Activated T-cell treated with anti-CD3 and anti-CD28 coated beads, Interleukin-2, amount 50 U/mL, for 1 hour (primary cell): ENCODE measurements around the gene ELP2.
"Not testable (repeated sequence)": the region's sequence is repeated elsewhere in the genome, so short reads cannot be mapped to it uniquely, and the experiment has no call there.

Source experiments
- DNase-seq: peaks from one replicate; pipeline ENCODE4 v3.0.0-alpha.2; 2020

The ELP2 gene, protein sequence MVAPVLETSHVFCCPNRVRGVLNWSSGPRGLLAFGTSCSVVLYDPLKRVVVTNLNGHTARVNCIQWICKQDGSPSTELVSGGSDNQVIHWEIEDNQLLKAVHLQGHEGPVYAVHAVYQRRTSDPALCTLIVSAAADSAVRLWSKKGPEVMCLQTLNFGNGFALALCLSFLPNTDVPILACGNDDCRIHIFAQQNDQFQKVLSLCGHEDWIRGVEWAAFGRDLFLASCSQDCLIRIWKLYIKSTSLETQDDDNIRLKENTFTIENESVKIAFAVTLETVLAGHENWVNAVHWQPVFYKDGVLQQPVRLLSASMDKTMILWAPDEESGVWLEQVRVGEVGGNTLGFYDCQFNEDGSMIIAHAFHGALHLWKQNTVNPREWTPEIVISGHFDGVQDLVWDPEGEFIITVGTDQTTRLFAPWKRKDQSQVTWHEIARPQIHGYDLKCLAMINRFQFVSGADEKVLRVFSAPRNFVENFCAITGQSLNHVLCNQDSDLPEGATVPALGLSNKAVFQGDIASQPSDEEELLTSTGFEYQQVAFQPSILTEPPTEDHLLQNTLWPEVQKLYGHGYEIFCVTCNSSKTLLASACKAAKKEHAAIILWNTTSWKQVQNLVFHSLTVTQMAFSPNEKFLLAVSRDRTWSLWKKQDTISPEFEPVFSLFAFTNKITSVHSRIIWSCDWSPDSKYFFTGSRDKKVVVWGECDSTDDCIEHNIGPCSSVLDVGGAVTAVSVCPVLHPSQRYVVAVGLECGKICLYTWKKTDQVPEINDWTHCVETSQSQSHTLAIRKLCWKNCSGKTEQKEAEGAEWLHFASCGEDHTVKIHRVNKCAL

DNA sequence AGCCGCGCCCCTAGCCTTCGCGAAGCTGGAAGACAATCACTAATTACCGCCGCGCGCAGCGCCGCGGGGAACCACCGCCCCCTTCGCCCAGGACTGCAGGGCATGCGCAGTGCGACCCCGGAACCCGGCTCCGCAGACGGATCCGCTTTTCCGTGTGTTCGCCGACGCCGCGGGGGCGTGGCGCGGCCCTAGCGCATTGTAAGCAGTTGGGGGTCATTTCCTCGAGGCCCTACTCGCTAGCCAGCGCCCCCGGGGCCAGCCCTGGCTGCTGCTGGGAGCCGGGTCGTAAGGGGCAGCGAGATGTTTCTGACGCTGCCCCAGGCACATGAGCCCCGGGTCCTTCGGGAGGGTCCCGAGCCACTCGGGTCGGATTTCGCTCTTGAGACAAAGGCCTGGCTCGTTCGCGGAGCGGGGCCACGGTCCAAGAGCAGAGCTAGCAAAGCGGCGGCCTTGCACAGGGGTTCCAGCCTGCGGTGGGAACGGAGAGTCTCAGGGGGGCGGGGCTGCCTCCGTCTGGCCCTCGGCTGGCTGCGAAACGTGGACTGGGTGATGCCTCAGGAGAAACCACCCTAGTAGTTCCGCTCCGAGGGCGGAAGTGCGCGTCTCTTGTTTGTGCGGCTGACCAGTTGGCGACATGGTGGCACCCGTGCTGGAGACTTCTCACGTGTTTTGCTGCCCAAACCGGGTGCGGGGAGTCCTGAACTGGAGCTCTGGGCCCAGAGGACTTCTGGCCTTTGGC is at the start of gene ELP2, which contains the start of gene SLC39A6:
Gene ELP2, plus strand, starts transcription at position 600 of the 739 bp plus-strand sequence. Its CDS starts 35 bp downstream, at position 635.
Gene SLC39A6, minus strand, starts transcription at position 41 of the 739 bp plus-strand sequence. CDS start 2,333 bp downstream, outside the sequence.
- DNase-seq: peak; percentile 97

DNA sequence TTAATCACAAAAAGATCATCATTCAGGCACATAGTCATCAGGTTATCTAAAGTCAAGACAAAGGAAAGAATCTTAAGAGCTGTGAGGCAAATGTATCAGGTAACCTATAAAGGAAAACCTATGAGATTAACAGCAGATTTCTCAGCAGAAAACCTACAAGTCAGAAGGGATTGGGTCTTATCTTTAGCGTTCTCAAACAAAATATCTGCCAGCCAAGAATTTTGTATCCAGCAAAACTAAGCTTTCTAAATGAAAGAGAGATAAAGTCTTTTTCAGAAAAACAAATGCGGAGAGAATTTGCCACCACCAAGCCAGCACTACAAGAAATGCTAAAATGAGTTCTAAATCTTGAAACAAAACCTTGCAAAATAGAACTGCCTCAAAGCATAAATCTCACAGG is 48.6 kb upstream of the ELP2 start:
- DNase-seq: not testable (repeated sequence)

DNA sequence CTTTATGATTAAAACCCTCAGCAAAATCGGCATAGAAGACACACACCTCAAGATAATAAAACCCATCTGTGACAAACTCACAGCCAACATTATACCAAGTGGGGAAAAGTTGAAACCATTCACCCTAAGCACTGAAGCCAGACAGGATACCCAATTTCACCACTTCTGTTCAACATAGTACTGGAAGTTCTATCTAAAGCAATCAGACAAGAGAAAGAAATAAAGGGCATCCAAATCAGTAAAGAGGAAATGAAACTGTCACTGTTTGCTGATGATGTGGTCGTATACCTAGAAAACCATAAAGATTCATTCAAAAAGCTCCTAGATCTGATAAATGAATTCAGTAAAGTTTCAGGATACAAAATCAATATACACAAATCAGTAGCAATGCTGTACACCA is 46.0 kb upstream of the ELP2 start:
- no peak for DNase-seq

DNA sequence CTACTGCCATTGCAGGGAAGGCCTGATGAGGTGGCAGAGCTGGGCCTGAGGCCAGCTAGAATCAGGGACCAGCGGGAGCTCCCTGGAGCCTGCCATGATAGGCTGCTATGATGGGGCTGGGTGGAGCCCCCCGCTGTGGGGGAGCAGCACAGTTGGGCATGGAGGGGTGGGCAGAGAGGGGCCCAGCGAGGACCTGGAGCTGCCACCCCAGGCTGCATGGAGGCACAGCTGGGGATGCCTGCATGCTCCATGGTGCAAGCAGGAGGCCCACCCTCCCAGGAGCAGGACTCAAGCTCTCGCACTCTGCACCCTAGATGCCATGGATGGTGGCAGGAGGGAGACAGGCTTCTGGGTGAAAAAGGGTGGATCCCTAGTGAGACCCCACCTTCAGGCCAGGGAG is 44.5 kb upstream of the ELP2 start:
- no peak for DNase-seq

DNA sequence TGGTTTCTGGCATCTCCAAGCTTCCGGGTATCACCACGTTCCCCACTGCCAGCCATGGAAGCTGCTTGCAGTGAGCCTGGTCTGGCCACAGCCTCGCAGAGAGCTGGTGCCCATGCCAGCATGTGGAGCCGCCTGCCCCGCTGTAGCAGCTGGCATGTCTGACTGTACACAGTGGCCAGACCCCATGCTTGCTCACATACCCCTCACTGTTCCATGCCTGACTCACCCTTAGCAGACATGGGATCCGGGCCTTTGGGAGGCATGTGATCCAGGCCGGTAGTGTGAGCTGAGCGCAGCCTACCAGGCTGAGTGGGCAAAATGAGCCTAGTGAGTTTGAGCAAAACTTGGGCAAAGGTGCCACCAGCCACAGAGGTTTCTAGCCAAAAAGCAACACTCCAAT is 43.5 kb upstream of the ELP2 start:
- no peak for DNase-seq

DNA sequence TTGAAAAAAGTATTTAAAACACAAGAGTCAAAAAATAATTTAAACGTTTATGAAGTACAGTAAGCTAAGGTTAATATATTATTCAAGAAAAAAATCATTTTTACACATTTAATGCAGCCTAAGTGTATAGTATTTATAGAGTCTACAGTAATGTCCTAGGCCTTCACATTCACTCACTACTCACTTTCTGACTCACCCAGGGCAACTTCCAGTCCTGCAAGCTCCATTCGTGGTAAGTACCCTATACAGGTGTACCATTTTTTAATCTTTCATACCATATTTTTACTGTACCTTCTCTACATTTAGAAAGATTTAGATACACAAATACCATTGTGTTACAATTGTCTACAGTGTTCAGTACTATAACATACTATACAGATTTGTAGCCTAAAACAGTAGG is 41.4 kb upstream of the ELP2 start:
- no peak for DNase-seq

DNA sequence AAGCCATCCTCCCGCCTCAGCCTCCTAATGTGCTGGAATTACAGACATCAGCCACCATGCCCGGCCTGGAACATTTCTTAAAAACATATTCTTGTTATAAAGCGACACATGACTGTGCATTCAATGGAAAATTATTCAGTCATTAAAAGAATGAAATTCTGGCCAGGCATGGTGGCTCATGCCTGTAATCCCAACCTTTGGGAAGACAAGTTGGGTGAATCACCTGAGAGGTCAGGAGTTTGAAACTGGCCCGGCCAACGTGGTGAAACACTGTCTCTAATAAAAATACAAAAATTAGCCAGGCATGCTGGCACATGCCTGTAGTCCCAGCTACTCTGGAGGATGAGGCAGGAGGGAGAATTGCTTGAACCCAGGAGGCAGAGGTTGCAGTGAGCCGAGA is 40.7 kb upstream of the ELP2 start:
- no peak for DNase-seq

DNA sequence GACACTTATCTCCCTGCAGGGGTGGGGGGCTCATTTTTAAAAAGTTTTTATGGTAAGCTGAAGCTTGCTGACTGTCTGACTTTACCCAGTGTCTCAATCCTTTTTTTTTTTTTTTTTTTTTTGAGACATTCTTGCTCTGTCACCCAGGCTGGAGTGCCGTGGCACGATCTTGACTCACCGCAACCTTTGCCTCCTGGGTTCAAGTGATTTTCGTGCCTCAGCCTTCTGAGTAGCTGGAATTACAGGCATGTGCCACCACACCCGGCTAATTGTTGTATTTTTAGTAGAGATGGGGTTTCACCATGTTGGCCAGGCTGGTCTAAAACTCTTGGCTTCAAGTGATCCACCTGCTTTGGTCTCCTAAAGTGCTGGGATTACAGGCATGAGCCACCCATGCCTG is 37.6 kb upstream of the ELP2 start:
- not testable (repeated sequence) for DNase-seq

DNA sequence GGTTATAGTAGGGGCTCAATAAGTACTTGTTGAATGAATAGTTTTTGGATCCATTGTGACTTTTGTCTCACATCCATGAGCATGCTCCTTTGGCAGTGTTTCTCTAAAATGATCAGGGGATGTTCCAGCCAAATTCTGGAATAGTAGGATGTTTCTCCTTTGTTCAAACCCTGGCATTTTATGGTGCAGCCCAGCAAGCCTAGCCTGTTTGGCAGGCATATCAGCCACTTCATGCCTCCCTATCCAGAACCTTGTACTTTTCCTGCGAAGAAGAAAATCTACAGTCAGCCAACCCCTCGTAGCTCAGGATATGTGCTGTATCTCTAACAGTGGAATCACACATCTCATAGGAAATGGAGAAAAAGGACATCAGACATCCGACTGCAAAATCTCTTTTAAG is 35.3 kb upstream of the ELP2 start:
- DNase-seq: no peak

DNA sequence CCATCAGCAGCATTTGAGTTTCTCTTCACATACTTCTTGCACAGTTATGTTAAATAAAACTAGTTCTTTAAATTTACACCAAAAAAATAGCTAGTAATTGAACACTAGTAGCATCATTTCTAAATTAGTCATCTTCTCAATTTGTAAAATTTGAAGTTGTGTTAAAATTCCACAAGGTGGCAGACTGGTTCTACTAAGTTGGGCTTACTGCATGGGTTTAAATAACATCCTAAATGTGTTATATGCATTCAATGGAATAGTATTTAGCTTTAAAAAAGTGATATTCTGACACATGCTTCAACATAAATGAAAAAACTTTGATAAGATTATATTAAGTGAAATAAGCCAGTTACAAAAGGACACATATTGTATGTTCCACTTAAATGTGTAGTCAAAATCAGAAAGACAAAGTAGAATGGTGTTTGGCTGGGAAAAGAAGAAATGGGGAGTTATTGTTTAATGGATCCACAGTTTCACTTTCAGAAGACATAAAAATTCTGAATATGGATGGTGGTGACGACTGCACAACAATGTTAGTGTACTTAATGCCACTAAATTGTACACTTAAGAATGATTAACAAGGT is 33.7 kb upstream of the ELP2 start:
- no peak for DNase-seq

DNA sequence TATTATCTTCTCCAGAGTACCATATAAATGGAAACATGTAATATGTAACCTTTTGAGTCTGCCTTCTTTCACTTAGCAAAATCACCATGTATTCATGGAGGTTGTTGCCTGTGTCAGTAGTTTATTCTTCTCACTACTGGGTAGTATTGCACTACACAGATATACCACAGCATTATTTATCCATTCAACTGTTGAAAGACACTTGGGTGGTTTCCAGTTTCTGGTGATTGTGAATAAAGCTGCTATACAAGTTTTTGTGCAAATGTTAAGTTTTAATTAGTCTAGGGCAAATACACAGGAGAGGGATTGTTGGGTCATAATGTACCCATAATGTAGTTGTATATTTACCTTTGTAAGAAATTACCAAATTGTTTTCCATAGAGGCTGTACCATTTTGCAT is 32.7 kb upstream of the ELP2 start:
- no peak for DNase-seq

DNA sequence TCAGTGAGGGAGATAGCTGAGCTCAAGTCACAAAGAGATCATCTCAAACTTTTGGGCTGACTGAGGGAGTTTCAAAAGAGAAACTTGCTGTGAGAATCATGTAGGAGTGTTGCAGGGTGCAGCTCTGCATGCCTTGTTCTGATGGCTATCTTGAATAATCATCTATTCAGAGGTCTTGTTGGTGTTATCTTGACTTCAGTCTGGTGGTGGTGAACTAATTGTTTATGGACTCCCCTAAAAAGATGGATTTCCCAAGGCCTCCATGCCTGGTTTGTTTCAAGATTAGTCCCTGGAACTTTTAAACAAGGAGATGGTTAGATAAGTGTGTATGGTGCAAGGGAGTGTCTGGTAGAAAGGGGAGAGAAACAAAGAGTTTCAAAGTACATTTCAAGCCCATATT is 30.4 kb upstream of the ELP2 start:
- no peak for DNase-seq

DNA sequence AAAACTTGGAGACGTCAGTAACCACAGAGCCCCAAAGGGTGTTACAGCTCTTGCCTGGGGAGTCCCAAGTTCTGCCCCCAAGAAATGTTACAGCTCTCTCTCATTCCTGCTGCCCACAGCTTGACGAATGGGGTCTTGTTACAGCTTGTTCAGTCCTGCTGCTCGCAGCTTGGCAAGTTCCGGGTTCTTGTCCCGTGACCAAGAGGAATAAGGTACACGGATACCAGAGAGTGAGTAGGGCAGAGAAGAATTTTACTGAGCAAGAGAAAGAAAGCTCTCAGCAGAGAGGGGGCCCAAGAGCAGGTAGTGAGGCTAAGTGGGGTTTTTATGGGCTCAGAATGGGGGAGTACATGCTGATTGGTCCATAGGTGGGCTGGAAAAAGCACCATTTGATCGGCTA is 27.8 kb upstream of the ELP2 start:
- no peak for DNase-seq

DNA sequence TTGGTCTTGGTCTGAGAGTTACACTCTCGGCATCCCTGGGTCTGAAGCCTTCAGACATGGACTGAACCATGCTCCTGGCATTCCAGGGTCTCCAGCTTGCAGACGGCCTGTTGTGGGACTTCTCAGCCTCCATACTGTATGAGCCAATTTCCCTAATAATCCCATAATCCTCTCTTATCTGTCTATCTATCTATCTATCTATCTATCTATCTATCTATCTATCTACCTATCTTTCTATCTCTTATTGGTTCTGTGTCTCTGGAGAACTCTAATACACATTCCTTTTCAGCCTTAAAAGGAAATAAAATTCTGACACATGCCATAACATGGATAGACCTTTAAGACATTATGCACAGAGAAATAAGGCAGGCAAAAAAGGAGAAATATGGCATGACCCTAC is 24.9 kb upstream of the ELP2 start:
- DNase-seq: no peak

DNA sequence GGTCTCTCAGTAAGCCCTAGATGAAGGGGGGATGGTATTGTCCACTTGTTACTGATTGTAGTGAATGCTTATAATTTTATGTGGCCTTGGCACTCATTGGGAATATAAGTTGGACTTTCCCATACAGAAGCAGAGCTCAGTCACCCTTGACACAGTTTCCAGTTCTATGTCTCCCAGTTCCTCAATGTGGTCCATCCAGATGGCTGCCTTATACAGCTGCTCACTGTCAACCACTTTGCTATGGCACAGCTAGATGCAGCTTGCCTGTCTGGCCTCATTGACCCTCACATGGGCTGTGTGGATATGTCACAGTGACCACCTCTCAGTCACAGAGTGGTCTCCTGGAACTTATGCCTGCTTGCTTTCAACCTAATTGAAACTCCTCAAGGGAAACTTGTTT is 22.2 kb upstream of the ELP2 start:
- DNase-seq: no peak

DNA sequence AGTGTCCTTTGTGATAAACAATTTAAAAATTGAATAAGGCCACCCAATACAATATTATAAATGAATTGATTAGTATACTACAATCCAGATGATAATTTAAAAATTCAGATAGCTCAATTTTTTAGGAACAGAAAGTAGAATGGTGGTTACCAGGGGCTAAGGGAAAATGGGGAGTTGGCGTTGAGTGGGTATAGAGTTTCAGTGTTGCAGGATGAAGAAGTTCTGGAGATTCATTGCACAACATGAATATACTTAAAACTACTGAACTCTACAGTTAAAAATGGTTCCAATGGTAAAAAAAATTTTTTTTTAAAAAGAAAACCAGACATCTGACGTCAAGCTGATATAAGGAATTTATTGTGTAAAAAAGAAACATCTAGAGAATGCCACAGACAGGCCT is 21.5 kb upstream of the ELP2 start:
- no peak for DNase-seq

DNA sequence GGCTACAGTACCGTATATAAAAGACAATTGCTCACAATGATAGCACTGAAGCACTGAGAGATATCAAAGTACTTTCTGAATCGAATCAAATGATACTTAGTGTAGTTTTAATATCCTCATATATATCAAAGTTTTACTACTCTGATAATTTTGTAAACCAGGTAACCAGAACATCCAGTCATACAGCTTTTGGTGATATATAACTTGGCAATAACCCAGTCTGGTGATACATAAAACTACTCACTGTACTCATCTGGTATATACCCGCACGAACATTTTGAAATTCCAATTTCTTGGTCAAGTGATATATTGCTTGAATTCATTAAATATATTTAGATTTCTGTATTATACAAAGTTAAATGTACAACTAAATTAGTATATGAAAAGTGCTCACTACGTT is 21.1 kb upstream of the ELP2 start:
- DNase-seq: no peak

DNA sequence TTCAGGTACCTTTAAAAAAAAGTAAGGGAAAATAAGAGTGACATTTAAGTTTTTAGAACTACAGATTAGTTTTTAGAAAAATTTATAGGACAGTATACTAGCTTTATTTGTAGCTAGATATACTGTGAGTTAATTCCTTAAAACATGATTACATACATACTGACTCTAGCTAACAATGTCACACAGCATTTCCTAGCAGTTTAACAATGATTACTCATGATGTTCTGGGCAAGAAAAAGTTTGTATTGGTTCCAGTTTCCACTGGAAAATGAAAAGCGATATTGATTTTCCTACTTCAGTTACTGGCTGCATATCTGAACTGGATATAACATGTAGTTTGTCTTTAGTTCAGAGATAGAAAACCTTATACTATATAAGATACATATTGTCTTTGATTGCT is 20.0 kb upstream of the ELP2 start:
- no peak for DNase-seq

DNA sequence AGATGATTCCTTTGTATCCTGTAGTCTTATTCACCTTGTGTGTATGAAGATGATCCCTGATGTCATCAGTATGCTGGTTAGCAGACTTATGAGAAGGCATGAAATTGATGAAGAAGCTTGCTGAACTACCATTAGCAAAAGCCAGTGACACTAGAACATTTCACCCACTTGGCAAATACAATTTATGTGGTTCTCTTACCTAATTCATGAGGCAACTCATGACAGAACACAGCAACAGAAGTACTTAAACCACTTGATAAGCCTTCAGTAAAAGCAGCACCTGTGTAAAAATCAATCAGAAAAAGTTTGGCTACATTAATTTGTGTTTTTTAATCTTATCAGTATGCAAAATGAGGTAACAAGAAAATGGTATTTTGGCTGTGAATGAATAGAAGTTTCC is 17.4 kb upstream of the ELP2 start:
- DNase-seq: no peak

DNA sequence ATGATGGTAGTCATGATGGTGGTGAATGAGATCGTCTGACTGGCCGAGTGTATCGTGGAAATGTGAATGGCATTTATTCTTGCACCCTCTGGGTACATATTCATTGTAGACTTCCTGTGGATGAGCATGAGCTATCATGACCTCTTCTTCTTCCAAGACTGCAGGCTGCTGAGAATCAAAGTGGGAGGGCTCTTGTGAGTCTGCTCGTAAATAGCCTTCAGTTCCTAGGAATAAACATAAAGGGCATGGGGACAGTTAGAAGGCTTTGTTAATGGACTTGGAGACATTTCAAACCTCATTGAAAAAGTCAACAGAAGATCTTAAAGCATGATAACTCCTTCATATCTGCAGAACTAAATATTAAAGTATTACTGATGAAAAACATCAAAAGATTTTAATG is 15.4 kb upstream of the ELP2 start:
- no peak for DNase-seq

DNA sequence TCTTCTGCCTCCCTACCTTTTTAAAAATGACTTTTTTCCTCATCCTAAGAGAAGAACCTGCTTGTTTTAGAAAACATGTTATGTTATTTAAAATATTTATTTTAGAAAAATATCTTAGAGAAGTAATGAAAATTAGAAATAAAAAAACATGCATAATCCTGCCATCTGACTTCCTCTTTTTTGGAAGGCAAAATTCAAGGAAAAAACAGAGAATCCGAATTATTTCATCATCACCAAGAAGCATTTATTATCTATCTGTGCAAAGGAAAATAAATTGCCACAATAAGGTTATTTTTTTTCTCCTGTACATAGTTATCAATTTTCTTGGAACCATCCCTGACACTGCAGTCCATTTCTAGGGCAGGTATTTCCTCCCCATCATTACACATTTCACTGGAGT is 15.0 kb upstream of the ELP2 start:
- no peak for DNase-seq

DNA sequence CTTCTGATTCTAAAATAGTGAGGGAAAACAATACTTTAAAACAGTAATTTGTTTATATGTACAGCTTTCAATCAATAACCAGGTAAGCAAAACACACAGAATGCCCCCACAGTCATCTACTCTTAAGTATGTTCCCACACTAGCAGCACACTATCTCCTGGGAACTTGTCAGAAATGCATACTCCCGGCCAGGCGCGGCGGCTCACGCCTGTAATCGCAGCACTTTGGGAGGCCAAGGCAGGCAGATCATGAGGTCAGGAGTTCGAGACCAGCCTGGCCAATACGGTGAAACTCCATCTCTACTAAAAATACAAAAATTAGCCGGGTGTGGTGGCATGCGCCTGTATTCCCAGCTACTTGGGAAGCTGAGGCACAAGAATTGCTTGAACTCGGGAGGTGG is 12.9 kb upstream of the ELP2 start:
- not testable (repeated sequence) for DNase-seq

DNA sequence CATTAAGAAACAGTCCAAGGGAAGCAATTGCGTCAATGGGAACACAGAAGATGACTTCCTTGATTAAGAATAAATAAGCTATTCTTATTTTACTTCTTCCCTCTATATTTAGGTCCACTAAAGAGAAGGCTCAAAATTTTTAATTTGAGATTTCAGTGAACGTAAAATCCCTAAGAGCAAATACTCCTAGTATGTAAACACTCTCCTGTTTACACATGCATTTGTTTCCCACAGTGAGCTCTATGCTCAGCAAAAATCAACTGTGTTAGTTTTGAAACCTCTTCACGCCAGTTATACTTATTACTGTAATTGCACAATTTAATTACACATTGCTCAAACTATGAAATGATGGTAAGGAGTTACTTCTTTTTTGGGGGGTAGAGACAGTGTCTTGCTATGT is 9.4 kb upstream of the ELP2 start:
- DNase-seq: no peak
